Measurements from ENCODE around the gene TMEM131L. TPM values are rescaled to one million over a fixed set of nuclear protein-coding genes. Genes with fewer than 3 reads are reported as not detected.
"Not testable (repeated sequence)": the region's sequence is repeated elsewhere in the genome, so short reads cannot be mapped to it uniquely, and the experiment has no call there.

TMEM131L gene
- total RNA-seq, 1 donor from 2014 or later = 28.1 TPM

GRCh38 chr4:153451911-153452657 is 14.1 kb upstream of the TMEM131L start:
- H3K4me3 Mint-ChIP-seq (ENCODE audit: low read depth) = no peak overlapping the region
- no peaks in the 10 kb centered on the region for H3K36me3 Mint-ChIP-seq (ENCODE audit: low read depth)
- intact Hi-C loops (cut with micrococcal nuclease) = loop anchor here (2.0 kb wide), 1 partner anchor 13 kb away; no protein-coding TSS in a partner anchor
- H3K9me3 Mint-ChIP-seq = no peaks in the 10 kb centered on the region
- H3K4me1 Mint-ChIP-seq (ENCODE audit: low read depth) = peaks cover 11% of the 10 kb centered on the region
- H3K27ac Mint-ChIP-seq = no peak overlapping the region
- DNase-seq (ENCODE audit: low spot score) = no peak
- H3K27me3 Mint-ChIP-seq (ENCODE audit: low read depth) = no peaks in the 10 kb centered on the region

- no peaks in the 10 kb centered on the region for H3K9me3 Mint-ChIP-seq
- intact Hi-C loops (cut with micrococcal nuclease) = no loop called here
- H3K4me3 Mint-ChIP-seq (ENCODE audit: low read depth) = no peak overlapping the region
- no peak overlapping the region for H3K27ac Mint-ChIP-seq
- H3K4me1 Mint-ChIP-seq (ENCODE audit: low read depth) = peaks cover 11% of the 10 kb centered on the region
- no peak for DNase-seq (ENCODE audit: low spot score)
- no peaks in the 10 kb centered on the region for H3K27me3 Mint-ChIP-seq (ENCODE audit: low read depth)
- no peaks in the 10 kb centered on the region for H3K36me3 Mint-ChIP-seq (ENCODE audit: low read depth)
Measured at GRCh38 chr4:153452658-153453378, 13.3 kb upstream of the TMEM131L start.

- Mint-ChIP-seq H3K27me3 (ENCODE audit: low read depth) (no peaks in the 10 kb centered on the region), H3K4me3 (ENCODE audit: low read depth) (no peak overlapping the region), H3K27ac (no peak overlapping the region), H3K36me3 (ENCODE audit: low read depth) (no peaks in the 10 kb centered on the region), H3K9me3 (no peaks in the 10 kb centered on the region), H3K4me1 (ENCODE audit: low read depth) (peaks cover 11% of the 10 kb centered on the region)
- DNase-seq (ENCODE audit: low spot score) = no peak
- intact Hi-C loops (cut with micrococcal nuclease) = no loop called here
Measured at GRCh38 chr4:153453402-153453801, 12.8 kb upstream of the TMEM131L start.

- Mint-ChIP-seq H3K9me3 (no peaks in the 10 kb centered on the region), H3K27ac (no peak overlapping the region), H3K36me3 (ENCODE audit: low read depth) (peaks cover 3% of the 10 kb centered on the region), H3K4me3 (ENCODE audit: low read depth) (no peak overlapping the region), H3K4me1 (ENCODE audit: low read depth) (peaks cover 4% of the 10 kb centered on the region), H3K27me3 (ENCODE audit: low read depth) (no peaks in the 10 kb centered on the region)
- intact Hi-C loops (cut with micrococcal nuclease) = no loop called here
- no peak for DNase-seq (ENCODE audit: low spot score)
Measured at GRCh38 chr4:153458969-153459368, 7.2 kb upstream of the TMEM131L start.

GRCh38 chr4:153461549-153461948 is 4.6 kb upstream of the TMEM131L start:
- H3K9me3 Mint-ChIP-seq; H3K27ac Mint-ChIP-seq; H3K4me3 Mint-ChIP-seq (ENCODE audit: low read depth); DNase-seq (ENCODE audit: low spot score); H3K36me3 Mint-ChIP-seq (ENCODE audit: low read depth); H3K27me3 Mint-ChIP-seq (ENCODE audit: low read depth); intact Hi-C loops (cut with micrococcal nuclease): not testable (repeated sequence)
- H3K4me1 Mint-ChIP-seq (ENCODE audit: low read depth) = peaks cover 19% of the 10 kb centered on the region

GRCh38 chr4:153464068-153464467 is 2.1 kb upstream of the TMEM131L start:
- H3K36me3 Mint-ChIP-seq (ENCODE audit: low read depth) = peaks cover 6% of the 10 kb centered on the region
- DNase-seq (ENCODE audit: low spot score) = no peak
- intact Hi-C loops (cut with micrococcal nuclease) = loop anchor here (2.0 kb wide), 1 partner anchor 13 kb away; no protein-coding TSS in a partner anchor
- H3K27ac Mint-ChIP-seq = no peak overlapping the region
- no peaks in the 10 kb centered on the region for H3K9me3 Mint-ChIP-seq
- no peak overlapping the region for H3K4me3 Mint-ChIP-seq (ENCODE audit: low read depth)
- no peaks in the 10 kb centered on the region for H3K27me3 Mint-ChIP-seq (ENCODE audit: low read depth)
- peaks cover 35% of the 10 kb centered on the region for H3K4me1 Mint-ChIP-seq (ENCODE audit: low read depth)

GRCh38 chr4:153465140-153465539 is 1.0 kb upstream of the TMEM131L start:
- Mint-ChIP-seq H3K27me3 (ENCODE audit: low read depth) (no peaks in the 10 kb centered on the region), H3K36me3 (ENCODE audit: low read depth) (peaks cover 12% of the 10 kb centered on the region), H3K9me3 (no peaks in the 10 kb centered on the region), H3K4me1 (ENCODE audit: low read depth) (peaks cover 46% of the 10 kb centered on the region), H3K27ac (peak overlapping the region; percentile 82), H3K4me3 (ENCODE audit: low read depth) (peak overlapping the region; percentile 82)
- no peak for DNase-seq (ENCODE audit: low spot score)
- intact Hi-C loops (cut with micrococcal nuclease) = loop anchor here (2.0 kb wide), 1 partner anchor 14 kb away; no protein-coding TSS in a partner anchor

GRCh38 chr4:153465615-153466080 is 512 bp upstream of the TMEM131L start:
- H3K9me3 Mint-ChIP-seq = no peaks in the 10 kb centered on the region
- intact Hi-C loops (cut with micrococcal nuclease) = loop anchor here (1.0 to 2.0 kb wide), 5 partner anchors 15 to 121 kb away; partner anchors contain the start of gene MND1
- peak overlapping the region; percentile 82 for H3K4me3 Mint-ChIP-seq (ENCODE audit: low read depth)
- peak overlapping the region; percentile 82 for H3K27ac Mint-ChIP-seq
- no peaks in the 10 kb centered on the region for H3K27me3 Mint-ChIP-seq (ENCODE audit: low read depth)
- peaks cover 16% of the 10 kb centered on the region for H3K36me3 Mint-ChIP-seq (ENCODE audit: low read depth)
- DNase-seq (ENCODE audit: low spot score) = no peak
- peaks cover 50% of the 10 kb centered on the region for H3K4me1 Mint-ChIP-seq (ENCODE audit: low read depth)

GRCh38 chr4:153466949-153467896 is 1.1 kb downstream of the TMEM131L start:
- H3K9me3 Mint-ChIP-seq = no peaks in the 10 kb centered on the region
- H3K36me3 Mint-ChIP-seq (ENCODE audit: low read depth) = peaks cover 31% of the 10 kb centered on the region
- no peaks in the 10 kb centered on the region for H3K27me3 Mint-ChIP-seq (ENCODE audit: low read depth)
- intact Hi-C loops (cut with micrococcal nuclease) = loop anchor here (1.0 to 2.0 kb wide), 4 partner anchors 34 to 122 kb away; partner anchors contain the start of gene MND1
- H3K4me3 Mint-ChIP-seq (ENCODE audit: low read depth) = peak overlapping the region; percentile 78
- DNase-seq (ENCODE audit: low spot score) = peak; percentile 31
- peak overlapping the region; percentile 77 for H3K27ac Mint-ChIP-seq
- peaks cover 62% of the 10 kb centered on the region for H3K4me1 Mint-ChIP-seq (ENCODE audit: low read depth)

- intact Hi-C loops (cut with micrococcal nuclease) = loop anchor here (1.0 to 2.0 kb wide), 3 partner anchors 20 to 123 kb away; partner anchors contain the start of gene MND1
- DNase-seq (ENCODE audit: low spot score) = no peak
- Mint-ChIP-seq H3K4me3 (ENCODE audit: low read depth) (peak overlapping the region; percentile 78), H3K4me1 (ENCODE audit: low read depth) (peaks cover 68% of the 10 kb centered on the region), H3K36me3 (ENCODE audit: low read depth) (peaks cover 36% of the 10 kb centered on the region), H3K9me3 (no peaks in the 10 kb centered on the region), H3K27ac (peak overlapping the region; percentile 77), H3K27me3 (ENCODE audit: low read depth) (no peaks in the 10 kb centered on the region)
Measured at GRCh38 chr4:153467897-153468262, 1.7 kb downstream of the TMEM131L start.

- peaks cover 41% of the 10 kb centered on the region for H3K36me3 Mint-ChIP-seq (ENCODE audit: low read depth)
- peak overlapping the region; percentile 78 for H3K4me3 Mint-ChIP-seq (ENCODE audit: low read depth)
- H3K4me1 Mint-ChIP-seq (ENCODE audit: low read depth) = peaks cover 73% of the 10 kb centered on the region
- peak overlapping the region; percentile 77 for H3K27ac Mint-ChIP-seq
- no peaks in the 10 kb centered on the region for H3K27me3 Mint-ChIP-seq (ENCODE audit: low read depth)
- intact Hi-C loops (cut with micrococcal nuclease) = loop anchor here (1.0 kb wide), 1 partner anchor 20 kb away; no protein-coding TSS in a partner anchor
- H3K9me3 Mint-ChIP-seq = no peaks in the 10 kb centered on the region
- DNase-seq (ENCODE audit: low spot score) = no peak
Measured at GRCh38 chr4:153468587-153468986, 2.4 kb downstream of the TMEM131L start.

- peak overlapping the region; percentile 77 for H3K27ac Mint-ChIP-seq
- intact Hi-C loops (cut with micrococcal nuclease) = no loop called here
Measured at GRCh38 chr4:153469031-153469430, 2.9 kb downstream of the TMEM131L start.

More at GRCh38 chr4:153469031-153469430, 2.9 kb downstream of the TMEM131L start:
- peaks cover 75% of the 10 kb centered on the region for H3K4me1 Mint-ChIP-seq (ENCODE audit: low read depth)
- peak overlapping the region; percentile 78 for H3K4me3 Mint-ChIP-seq (ENCODE audit: low read depth)
- no peaks in the 10 kb centered on the region for H3K9me3 Mint-ChIP-seq
- DNase-seq (ENCODE audit: low spot score) = no peak
- H3K27me3 Mint-ChIP-seq (ENCODE audit: low read depth) = no peaks in the 10 kb centered on the region
- peaks cover 45% of the 10 kb centered on the region for H3K36me3 Mint-ChIP-seq (ENCODE audit: low read depth)
